GM12873 (cell line): ENCODE results near the gene TAC4.

Experiments
- TF ChIP-seq, protein P1 (sequence below): IDR thresholded peaks from 2 replicates; pipeline ENCODE4 v1.5.1; 2012; ENCODE audit warnings: low read depth, mild to moderate bottlenecking, moderate library complexity, low read length, control low read depth; ENCODE audit not compliant: insufficient read depth; ENCODE audit errors: missing control alignments

Gene TAC4

DNA sequence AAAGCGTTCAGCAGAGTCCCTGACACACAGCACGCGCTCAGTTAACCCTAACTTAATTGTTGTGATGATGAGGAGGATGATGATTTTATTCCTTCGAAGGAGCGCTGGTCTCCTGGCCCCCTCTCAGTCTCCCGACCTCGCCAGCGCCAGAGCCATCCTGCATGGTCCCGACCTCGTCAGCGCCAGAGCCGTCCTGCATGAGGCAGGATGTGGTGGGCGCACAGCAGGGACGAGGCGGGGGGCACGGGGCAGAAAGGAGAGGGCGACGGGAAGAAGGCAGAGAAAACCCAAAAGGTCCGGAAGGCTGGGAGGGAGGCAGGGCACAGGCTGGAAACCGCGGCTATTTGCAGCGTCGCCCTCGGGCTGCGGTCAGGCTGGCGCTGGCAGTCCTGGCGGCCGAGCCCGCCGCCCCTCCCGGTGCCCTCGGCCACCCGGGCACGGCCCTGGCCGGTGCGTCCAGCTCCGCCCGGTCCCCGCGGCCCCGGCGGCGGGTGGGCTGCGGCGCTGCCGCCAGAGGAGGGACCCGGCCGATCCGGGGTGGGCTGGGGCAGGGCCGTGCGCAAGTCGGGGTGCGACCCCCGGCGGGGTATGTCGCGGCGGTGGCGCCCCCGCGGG is 3.0 kb upstream of the TAC4 start:
- TF ChIP-seq, protein P1, sequence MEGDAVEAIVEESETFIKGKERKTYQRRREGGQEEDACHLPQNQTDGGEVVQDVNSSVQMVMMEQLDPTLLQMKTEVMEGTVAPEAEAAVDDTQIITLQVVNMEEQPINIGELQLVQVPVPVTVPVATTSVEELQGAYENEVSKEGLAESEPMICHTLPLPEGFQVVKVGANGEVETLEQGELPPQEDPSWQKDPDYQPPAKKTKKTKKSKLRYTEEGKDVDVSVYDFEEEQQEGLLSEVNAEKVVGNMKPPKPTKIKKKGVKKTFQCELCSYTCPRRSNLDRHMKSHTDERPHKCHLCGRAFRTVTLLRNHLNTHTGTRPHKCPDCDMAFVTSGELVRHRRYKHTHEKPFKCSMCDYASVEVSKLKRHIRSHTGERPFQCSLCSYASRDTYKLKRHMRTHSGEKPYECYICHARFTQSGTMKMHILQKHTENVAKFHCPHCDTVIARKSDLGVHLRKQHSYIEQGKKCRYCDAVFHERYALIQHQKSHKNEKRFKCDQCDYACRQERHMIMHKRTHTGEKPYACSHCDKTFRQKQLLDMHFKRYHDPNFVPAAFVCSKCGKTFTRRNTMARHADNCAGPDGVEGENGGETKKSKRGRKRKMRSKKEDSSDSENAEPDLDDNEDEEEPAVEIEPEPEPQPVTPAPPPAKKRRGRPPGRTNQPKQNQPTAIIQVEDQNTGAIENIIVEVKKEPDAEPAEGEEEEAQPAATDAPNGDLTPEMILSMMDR = no peak

DNA sequence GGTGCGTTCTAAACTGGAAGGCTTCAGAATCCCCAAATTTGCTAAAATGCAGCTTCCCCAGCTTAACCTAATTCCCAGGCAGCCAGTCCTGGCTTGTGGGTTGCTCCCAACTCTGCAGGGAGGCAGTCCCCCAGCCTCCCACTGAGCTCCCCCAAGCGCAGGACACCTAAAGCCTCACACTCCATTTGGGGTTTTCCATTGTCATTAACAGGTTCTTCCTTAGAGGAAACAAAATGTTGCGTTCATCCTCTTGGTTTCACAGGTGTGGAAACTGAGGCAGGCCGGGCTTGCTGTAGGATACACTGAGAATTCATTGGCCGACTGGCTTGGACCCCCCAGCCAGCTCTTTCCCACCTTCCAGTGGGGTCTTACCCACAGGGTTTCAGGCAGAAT is 2.3 kb upstream of the TAC4 start:
- TF ChIP-seq, protein P1 = no peak

DNA sequence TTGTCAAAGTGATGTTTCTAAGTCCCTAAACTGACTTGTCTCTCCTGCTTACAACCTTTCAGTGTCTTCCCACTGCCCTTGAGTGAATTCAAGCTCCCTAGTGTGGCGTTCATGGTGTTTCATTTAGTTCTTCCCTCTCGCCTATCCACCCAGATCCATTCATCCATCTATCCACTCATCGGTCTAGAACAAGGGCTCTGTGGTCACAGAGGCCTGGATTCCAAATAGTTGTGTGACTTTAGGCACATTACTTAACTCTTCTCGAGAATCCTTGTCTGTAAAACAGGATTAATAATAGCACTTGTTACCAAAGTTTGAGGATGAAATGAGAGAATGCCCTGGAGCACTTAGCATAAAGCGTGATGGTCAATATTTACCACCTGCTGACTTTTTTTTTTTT is 870 bp upstream of the TAC4 start:
- TF ChIP-seq, protein P1 = no peak

DNA sequence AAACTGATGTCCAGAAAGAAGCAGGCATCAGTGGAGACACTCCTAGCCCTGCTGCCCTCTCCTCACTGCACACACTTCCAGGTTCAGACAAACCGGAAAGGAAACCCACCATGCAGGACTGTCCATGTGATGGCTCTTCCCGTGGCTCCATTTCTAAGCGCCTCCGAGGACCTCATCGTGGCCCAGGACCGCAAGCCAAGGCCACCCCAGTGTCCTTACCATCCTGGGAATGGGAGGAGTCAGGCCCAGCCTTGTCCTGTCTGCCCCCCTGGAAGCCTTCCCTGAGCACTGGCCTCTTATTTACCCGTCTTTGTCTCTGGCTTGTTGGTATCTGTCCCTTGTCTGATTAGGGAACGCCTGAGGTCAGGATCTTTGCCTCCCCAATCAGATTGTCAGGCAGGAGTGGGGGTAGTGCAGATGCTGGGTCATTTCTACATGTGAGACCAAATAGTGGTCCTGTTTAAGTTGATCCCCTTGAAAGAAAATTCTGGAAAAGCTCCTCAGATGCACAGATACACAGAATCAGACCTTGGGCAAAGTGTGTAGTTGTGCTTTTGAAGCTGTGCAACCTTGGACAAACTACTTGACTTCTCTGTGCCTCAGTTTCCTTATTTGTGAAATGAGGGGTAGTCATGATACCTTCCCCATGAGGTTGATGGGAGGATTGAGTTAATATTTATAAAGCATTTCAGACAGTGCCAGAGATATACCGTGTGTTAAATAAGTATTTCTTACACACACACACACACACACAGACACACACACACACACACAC is 744 bp downstream of the TAC4 start:
- TF ChIP-seq, protein P1 = no peak

DNA sequence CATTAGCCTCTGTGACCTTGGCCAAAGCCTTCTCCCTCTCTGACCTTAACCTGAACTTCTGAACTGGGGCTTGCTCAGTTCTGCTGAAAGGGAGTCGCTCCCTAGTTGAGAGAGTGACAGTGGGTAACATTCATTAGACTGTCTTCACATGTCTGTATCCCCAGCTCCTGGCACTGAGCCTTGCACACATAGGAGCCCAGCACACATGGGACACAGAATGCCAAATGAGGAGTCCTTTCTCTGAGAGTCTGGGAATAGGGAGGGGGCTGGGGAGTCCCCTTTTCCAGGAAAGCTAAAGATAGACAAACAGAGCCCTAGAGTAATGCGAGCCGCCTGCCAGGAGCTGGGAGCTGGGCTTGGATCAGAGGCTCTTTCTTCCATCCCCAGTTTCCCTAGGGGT is 2.5 kb downstream of the TAC4 start:
- TF ChIP-seq, protein P1 = no peak

DNA sequence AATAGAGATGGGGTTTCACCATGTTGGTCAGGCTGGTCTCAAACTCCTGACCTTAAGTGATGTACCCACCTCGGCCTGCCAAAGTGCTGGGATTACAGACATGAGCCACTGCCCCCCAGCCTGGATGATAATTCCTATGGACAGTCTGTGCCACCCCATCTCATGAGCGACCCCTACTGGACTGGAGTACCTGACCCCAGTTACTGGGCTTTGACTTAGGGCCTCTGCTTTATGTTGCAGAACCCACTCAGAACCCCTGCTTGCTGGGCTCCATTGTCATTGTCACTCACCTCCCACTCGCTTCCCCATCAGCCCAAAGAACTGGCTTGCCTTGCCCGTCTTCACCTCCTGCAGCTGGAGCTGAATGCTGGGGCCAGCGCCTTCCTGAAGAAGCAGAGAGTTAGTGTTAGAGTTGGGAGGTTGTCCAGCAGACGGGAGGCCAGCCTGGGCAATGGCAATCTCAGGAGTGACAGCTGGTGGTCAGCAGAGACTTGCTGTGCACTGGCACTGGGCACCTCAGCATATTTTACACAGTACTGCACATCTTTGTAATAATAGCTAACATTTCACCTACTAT is 4.0 kb downstream of the TAC4 start:
- TF ChIP-seq, protein P1 = peak; percentile 65

DNA sequence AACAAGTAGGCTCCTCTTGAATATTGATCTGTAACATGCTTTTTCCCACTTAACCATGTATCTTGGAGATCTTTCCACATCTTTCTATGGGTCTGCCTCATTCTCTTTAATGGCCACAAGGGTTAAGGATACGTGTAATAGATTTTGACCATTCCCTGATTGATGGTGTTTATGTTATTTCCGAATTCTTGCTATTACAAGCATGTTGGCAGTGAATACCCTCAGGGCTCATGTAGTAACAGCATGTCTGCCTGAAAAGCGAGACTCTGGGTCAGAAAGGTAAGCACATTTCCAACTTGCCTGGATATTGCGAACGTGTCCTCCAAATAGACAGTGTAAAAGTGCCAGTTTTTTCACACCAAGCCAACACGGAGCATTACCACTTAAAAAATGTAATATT is 5.0 kb downstream of the TAC4 start:
- TF ChIP-seq, protein P1 = no peak
